ENCODE measurements around the gene WDR36.

The WDR36 gene

GRCh38 chr5:111106320-111106948 lies 14.3 kb downstream of the WDR36 start:
- DNase-seq: no peak

GRCh38 chr5:111107371-111107770 lies 15.2 kb downstream of the WDR36 start:
- no peak for DNase-seq

GRCh38 chr5:111111956-111112355 lies 19.8 kb downstream of the WDR36 start:
- DNase-seq: no peak

- no peak for DNase-seq
These were observed 21.5 kb downstream of the WDR36 start for GRCh38 chr5:111113678-111114077.

- DNase-seq: no peak
These were observed 23.1 kb downstream of the WDR36 start for GRCh38 chr5:111115229-111115628.

- no peak for DNase-seq
These were observed 24.4 kb downstream of the WDR36 start for GRCh38 chr5:111116550-111116949.

GRCh38 chr5:111117136-111117535 lies 25.0 kb downstream of the WDR36 start:
- DNase-seq: no peak

- no peak for DNase-seq
These were observed 27.1 kb downstream of the WDR36 start for GRCh38 chr5:111119221-111119620.

GRCh38 chr5:111119856-111120255 lies 27.7 kb downstream of the WDR36 start:
- DNase-seq: no peak

GRCh38 chr5:111120911-111121310 lies 28.8 kb downstream of the WDR36 start:
- no peak for DNase-seq

- DNase-seq: no peak
These were observed 29.8 kb downstream of the WDR36 start for GRCh38 chr5:111121926-111122325.

- no peak for DNase-seq
These were observed 30.2 kb downstream of the WDR36 start for GRCh38 chr5:111122398-111122797.

- DNase-seq: no peak
These were observed 32.6 kb downstream of the WDR36 start for GRCh38 chr5:111124793-111125192.

- no peak for DNase-seq
These were observed 34.7 kb downstream of the WDR36 start for GRCh38 chr5:111126896-111127295.

- no peak for DNase-seq
These were observed 35.5 kb downstream of the WDR36 start for GRCh38 chr5:111127453-111128195.

- DNase-seq: no peak
These were observed 37.8 kb downstream of the WDR36 start for GRCh38 chr5:111129938-111130337.

- DNase-seq: no peak
These were observed 39.2 kb downstream of the WDR36 start for GRCh38 chr5:111131356-111131755.

- no peak for DNase-seq
These were observed 39.9 kb downstream of the WDR36 start for GRCh38 chr5:111132076-111132475.

GRCh38 chr5:111132731-111133435 lies 40.7 kb downstream of the WDR36 start:
- no peak for DNase-seq

GRCh38 chr5:111133436-111133751 lies 41.2 kb downstream of the WDR36 start:
- DNase-seq: no peak

GRCh38 chr5:111134087-111134486 lies 41.9 kb downstream of the WDR36 start:
- DNase-seq: no peak

- DNase-seq: no peak
These were observed 42.7 kb downstream of the WDR36 start for GRCh38 chr5:111134864-111135263.

- DNase-seq: no peak
These were observed 43.2 kb downstream of the WDR36 start for GRCh38 chr5:111135363-111135762.

GRCh38 chr5:111135946-111136345 lies 43.8 kb downstream of the WDR36 start:
- no peak for DNase-seq

Measured in stimulated activated CD4-positive, alpha-beta T cell treated with anti-CD3 and anti-CD28 coated beads, Interleukin-2, amount 100 ng/mL, for 48 hours (primary cell).